Measurements from ENCODE around the gene QPCT.

QPCT gene

GRCh38 chr2:37325625-37326071 lies 18.8 kb upstream of the QPCT start:
- no peak for DNase-seq

DNA sequence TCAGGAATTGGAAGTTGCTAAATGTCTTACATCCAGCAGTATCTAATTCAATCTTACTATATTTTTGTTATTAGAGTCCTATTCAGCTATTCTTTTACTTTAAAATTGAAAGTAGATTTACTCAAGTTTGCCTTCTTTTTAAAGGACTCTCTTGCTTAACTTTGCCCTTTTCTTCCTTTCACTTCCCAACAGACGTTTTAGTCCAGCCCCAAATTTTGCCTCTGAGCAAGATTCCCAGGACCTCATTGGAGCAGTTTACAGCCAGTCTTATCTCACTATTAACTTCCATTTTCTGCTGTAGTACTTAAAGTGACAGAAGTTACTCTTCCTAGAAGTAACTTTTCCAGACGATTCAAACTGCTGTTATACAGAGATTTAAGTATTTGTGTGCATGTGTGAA lies 18.1 kb upstream of the QPCT start:
- DNase-seq: no peak

- no peak for DNase-seq
Observed at GRCh38 chr2:37326866-37327634, 17.4 kb upstream of the QPCT start.

DNA sequence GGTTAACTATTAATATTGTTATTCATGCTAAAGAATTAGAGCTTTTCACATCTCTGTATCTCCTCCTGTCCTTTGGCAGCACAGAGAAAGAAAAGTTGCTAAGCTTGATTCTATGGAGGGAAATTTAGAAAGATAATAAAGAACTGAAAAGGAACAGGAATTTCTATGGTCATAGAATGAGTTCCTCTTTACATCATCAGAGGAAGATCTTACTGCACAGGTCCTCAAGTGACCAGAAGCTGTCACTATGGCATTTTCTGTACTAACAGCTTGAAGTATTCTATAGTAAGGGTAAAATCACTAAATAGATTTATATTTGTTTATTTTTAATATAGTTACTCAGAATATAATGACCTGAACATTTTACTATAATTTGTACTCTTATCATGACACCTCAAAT lies 13.7 kb upstream of the QPCT start:
- DNase-seq: no peak

DNA sequence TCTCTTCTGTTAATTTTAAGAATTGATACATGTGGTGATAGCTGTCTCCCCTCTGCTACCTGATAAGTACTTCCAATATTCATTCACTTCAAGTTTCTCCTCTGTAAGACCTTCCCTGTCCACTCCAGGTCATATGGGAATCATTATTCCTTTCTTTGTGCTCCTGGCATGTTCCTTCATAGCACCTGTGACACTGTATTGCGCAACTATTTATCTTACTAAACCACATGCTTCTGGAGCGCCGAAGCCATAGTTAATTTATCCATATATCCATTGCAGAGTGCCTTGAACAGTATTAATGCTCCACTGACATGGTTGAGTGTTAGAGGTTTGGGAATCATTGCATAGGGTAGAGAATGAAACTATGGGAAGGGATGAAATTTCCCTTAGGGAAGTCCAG lies 11.9 kb upstream of the QPCT start:
- no peak for DNase-seq

DNA sequence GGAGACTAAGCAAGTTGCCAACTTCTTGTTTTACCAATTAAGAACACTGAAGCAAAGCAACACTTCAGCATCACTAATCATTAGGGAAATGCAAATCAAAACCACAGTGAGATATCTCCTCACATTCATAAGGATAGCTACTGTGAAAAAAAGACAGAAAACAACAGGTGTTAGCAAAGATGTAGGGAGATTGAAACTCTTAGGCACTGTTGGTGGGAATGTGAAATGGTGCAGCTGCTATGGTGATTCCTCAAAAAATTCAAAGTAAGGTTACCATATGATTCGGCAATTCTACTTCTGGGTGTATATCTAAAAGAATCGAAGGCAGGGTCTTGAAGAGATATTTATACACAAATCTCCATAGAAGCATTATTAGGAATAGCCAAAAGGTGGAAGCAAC lies 11.2 kb upstream of the QPCT start:
- DNase-seq: no peak

GRCh38 chr2:37335604-37336003 lies 8.8 kb upstream of the QPCT start:
- no peak for DNase-seq

- DNase-seq: no peak
Observed at GRCh38 chr2:37337620-37338280, 6.7 kb upstream of the QPCT start.

DNA sequence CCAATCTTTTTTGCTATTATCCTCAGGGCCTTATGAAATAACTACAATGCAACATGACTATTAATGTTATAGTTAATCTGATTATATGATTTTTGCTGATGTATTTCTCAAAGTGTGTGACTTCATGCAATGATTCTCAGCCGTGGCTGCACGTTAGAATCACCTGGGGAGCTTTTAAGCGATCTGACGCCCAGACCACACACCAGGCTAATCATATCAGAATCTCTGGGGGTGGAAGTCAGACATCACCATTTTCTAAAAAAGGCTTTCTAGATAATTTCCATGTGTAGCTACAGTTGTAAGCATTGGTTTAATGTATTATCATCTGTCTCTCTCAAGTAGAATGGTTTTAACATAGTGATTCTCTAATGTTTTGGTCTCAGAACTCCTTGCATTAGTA lies 5.5 kb upstream of the QPCT start:
- no peak for DNase-seq

- DNase-seq: no peak
Observed at GRCh38 chr2:37340637-37341036, 3.8 kb upstream of the QPCT start.

- no peak for DNase-seq
Observed at GRCh38 chr2:37342591-37343220, 1.7 kb upstream of the QPCT start.

DNA sequence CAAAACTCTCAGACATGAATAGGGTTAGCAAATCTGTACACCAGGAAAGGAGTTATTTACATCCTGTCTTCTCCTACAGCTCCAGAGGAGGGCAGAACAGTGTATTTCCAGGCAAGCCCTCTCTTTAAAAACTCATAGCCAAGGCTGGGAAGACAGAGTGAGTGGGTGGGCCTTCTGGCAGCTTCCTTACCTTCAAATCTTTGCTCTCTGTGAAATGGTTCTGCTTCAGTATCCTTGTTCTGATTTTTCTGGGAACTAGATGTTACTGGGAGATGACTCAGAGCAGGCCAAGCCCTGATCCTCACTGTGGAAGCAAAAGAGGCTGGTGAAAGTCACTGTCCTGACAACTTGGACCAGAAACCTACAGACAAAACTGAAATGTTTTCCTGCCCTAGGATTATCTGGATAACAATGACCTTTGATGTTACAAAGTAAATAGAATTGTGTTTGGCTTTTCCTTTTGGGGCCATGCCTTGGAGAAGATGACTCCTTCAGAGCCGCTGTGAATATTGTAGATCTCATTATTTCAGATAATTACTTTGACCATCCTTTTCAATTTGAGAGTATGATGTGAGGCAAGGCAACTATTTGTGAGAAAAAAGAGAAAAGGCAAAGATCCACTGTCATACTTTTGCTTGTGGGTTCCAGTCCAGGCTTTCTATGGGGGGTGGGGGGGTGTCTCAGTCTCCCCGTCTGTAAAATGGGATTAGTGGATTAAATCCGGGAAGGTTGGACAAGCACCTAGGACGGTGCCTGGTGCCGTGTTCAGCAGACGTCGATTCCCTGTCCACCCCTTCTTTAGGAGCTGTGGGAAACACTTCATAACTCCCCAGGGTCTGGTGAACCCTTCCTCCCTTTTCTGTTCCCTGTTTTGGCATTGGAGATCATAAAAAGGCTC lies 644 bp upstream of the QPCT start:
- DNase-seq: no peak

DNA sequence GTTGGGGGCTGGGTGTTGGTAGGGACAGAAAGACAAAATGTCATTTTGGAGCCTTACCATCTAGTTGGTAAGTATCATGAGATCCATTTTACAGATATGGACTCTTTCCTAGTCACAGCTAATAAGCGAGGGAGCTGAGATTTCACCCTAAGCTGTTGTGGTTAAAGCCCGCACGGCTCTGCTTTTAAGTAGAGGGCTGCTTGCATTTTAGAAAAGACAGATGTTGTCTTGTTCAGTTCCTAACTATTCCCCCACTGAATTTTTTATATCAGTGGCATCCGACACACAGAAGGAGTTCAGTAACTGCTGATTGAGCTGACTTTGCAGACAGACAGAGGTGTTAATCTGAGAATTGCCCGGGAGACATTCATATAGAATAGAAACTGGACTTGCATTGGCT lies 3.7 kb downstream of the QPCT start:
- no peak for DNase-seq

GRCh38 chr2:37349231-37349860 lies 4.9 kb downstream of the QPCT start:
- no peak for DNase-seq

GRCh38 chr2:37350034-37350433 lies 5.6 kb downstream of the QPCT start:
- DNase-seq: no peak

- no peak for DNase-seq
Observed at GRCh38 chr2:37354531-37354930, 10.1 kb downstream of the QPCT start.

DNA sequence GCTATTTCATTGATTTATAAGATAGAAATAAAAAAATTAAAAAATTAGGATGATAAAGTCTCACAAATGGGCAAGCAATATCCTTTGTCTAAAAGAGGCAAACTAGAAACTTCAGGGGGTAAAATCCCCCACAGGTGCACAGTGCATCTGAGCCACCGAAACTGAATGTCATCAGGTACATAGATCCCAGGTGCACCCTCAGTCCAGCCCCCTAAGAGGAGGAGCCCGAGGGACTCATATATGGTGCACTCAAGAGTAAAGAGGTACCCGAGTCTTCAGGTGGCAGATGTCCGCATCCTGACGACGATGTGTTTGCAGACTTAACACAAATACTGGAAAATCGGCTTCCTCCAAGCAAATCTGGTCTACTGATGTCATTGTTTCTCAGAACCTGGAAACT lies 11.3 kb downstream of the QPCT start:
- no peak for DNase-seq

DNA sequence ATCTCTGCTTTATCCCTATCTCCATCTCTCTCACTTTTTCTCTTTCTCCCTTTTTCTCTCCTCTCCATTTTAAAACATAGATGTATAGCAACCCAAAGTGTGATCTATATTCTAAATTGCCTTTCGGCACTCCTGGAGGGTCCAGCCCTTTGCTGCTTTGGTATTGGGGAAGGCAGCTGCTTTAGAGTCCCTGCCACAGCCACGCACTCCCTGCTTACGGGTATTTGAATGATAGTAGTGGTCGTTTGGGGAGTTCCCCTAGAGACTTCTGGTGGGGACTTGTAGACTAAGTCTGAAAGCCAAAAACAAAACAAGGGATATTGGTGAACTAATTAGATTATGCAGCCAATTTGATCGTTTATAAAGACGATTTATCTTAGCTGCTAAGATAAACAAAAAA lies 11.9 kb downstream of the QPCT start:
- DNase-seq: no peak

DNA sequence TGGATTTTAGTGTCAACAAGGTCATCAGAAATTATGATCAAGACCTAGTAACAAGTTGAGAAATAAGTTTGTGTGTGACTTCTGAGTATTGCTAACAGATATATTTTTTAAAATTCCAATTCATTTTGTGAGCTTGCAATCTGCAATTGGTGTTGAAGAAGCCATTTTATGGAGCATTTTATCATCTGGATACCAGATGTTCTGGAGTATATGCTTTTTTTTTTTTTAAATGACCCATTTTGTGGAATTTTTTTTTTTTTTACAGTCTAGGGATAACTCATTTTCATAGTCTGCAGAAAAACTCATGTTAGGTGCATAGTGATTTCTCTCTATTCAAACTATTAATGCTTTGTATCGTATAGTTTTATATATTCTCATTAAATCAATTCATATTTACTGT lies 12.6 kb downstream of the QPCT start:
- no peak for DNase-seq

- no peak for DNase-seq
Observed at GRCh38 chr2:37357530-37357929, 13.1 kb downstream of the QPCT start.

GRCh38 chr2:37358466-37358865 lies 14.0 kb downstream of the QPCT start:
- DNase-seq: no peak

- DNase-seq: no peak
Observed at GRCh38 chr2:37361216-37361815, 16.9 kb downstream of the QPCT start.
